Panc1 (cell line): ENCODE data around the gene TBATA.

Experiments used
- SIN3A ChIP-seq: IDR thresholded peaks from 2 replicates; pipeline ENCODE4 v1.6.1; 2012; ENCODE audit warnings: low read depth, mild to moderate bottlenecking, low read length, moderate library complexity, borderline replicate concordance; ENCODE audit not compliant: insufficient read depth
- TF ChIP-seq, protein P1 (sequence below): fragments of 450-650 bp; IDR thresholded peaks from 2 replicates; pipeline ENCODE4 v1.5.1; 2017; ENCODE audit warnings: mild to moderate bottlenecking
- TF ChIP-seq, protein P2 (sequence below), 2 experiments: IDR thresholded peaks; 2 replicates each; pipeline ENCODE4 v1.6.1; 2011 to 2012; ENCODE audit warnings: low read depth in 2 of 2, control low read depth in 1 of 2, low read length in 1 of 2, mild to moderate bottlenecking in 1 of 2, moderate library complexity in 1 of 2; ENCODE audit not compliant: insufficient read depth in 1 of 2

GRCh38 chr10:70832221-70832620 lies 47.0 kb upstream of the TBATA start:
- TF ChIP-seq, protein P1, sequence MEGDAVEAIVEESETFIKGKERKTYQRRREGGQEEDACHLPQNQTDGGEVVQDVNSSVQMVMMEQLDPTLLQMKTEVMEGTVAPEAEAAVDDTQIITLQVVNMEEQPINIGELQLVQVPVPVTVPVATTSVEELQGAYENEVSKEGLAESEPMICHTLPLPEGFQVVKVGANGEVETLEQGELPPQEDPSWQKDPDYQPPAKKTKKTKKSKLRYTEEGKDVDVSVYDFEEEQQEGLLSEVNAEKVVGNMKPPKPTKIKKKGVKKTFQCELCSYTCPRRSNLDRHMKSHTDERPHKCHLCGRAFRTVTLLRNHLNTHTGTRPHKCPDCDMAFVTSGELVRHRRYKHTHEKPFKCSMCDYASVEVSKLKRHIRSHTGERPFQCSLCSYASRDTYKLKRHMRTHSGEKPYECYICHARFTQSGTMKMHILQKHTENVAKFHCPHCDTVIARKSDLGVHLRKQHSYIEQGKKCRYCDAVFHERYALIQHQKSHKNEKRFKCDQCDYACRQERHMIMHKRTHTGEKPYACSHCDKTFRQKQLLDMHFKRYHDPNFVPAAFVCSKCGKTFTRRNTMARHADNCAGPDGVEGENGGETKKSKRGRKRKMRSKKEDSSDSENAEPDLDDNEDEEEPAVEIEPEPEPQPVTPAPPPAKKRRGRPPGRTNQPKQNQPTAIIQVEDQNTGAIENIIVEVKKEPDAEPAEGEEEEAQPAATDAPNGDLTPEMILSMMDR: no peak
- TF ChIP-seq, protein P2, sequence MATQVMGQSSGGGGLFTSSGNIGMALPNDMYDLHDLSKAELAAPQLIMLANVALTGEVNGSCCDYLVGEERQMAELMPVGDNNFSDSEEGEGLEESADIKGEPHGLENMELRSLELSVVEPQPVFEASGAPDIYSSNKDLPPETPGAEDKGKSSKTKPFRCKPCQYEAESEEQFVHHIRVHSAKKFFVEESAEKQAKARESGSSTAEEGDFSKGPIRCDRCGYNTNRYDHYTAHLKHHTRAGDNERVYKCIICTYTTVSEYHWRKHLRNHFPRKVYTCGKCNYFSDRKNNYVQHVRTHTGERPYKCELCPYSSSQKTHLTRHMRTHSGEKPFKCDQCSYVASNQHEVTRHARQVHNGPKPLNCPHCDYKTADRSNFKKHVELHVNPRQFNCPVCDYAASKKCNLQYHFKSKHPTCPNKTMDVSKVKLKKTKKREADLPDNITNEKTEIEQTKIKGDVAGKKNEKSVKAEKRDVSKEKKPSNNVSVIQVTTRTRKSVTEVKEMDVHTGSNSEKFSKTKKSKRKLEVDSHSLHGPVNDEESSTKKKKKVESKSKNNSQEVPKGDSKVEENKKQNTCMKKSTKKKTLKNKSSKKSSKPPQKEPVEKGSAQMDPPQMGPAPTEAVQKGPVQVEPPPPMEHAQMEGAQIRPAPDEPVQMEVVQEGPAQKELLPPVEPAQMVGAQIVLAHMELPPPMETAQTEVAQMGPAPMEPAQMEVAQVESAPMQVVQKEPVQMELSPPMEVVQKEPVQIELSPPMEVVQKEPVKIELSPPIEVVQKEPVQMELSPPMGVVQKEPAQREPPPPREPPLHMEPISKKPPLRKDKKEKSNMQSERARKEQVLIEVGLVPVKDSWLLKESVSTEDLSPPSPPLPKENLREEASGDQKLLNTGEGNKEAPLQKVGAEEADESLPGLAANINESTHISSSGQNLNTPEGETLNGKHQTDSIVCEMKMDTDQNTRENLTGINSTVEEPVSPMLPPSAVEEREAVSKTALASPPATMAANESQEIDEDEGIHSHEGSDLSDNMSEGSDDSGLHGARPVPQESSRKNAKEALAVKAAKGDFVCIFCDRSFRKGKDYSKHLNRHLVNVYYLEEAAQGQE (IDR thresholded peaks at IDR 0.05; ENCODE audit: insufficient read depth in 1 of 2, low read depth in 2 of 2, low read length in 1 of 2): no peak
- TF ChIP-seq SIN3A: no peak
